Glutamatergic neuron (in vitro differentiated cells): Measurements from ENCODE around the gene LRRC52. TPM values are rescaled to one million over a fixed set of nuclear protein-coding genes. Genes with fewer than 3 reads are reported as not detected.

ENCODE experiments used
- DNase-seq: peaks from one replicate; pipeline ENCODE4 v3.0.0; 2022
- H3K27ac Mint-ChIP-seq: one replicate; pipeline ENCODE4 v1.8.0; 2020; ENCODE audit warnings: mild to moderate bottlenecking, mixed read lengths, inconsistent platforms; ENCODE audit not compliant: unreplicated experiment
- H3K27me3 Mint-ChIP-seq: one replicate; pipeline ENCODE4 v1.8.0; 2020; ENCODE audit warnings: mild to moderate bottlenecking, moderate library complexity, mixed read lengths, inconsistent platforms; ENCODE audit not compliant: unreplicated experiment
- H3K36me3 Mint-ChIP-seq: one replicate; pipeline ENCODE4 v1.8.0; 2020; ENCODE audit warnings: mild to moderate bottlenecking, mixed read lengths, inconsistent platforms; ENCODE audit not compliant: unreplicated experiment
- H3K4me1 Mint-ChIP-seq: one replicate; pipeline ENCODE4 v1.8.0; 2020; ENCODE audit warnings: mild to moderate bottlenecking, low read depth, mixed read lengths, inconsistent platforms; ENCODE audit not compliant: unreplicated experiment
- H3K4me3 Mint-ChIP-seq: one replicate; pipeline ENCODE4 v1.8.0; 2020; ENCODE audit warnings: mild to moderate bottlenecking, mixed read lengths, inconsistent platforms; ENCODE audit not compliant: unreplicated experiment
- H3K9me3 Mint-ChIP-seq: one replicate; pipeline ENCODE4 v1.8.0; 2020; ENCODE audit warnings: mild to moderate bottlenecking, moderate library complexity, mixed read lengths, inconsistent platforms; ENCODE audit not compliant: unreplicated experiment
- CTCF ChIP-seq: fragments of 200-600 bp; sonication (generic); IDR thresholded peaks from one replicate; pipeline ENCODE4 v1.5.0; 2021; ENCODE audit not compliant: partially characterized antibody, unreplicated experiment
- total RNA-seq: library from RNA; stranded (reverse); fragmentation: NEBNext Ultra II Directional; extraction: Animal tissue kit (Norgen Biotek cat#: 25700); gene quantifications from one replicate; pipeline ENCODE4 v1.2.1, GENCODE V29; 2021; ENCODE audit not compliant: unreplicated experiment

The LRRC52 gene
- total RNA-seq, 1 donor from 2014 or later: not detected

- H3K36me3 Mint-ChIP-seq: no peaks in the 10 kb centered on the region
- H3K4me3 Mint-ChIP-seq: no peak overlapping the region
- no peak for TF ChIP-seq CTCF
- H3K4me1 Mint-ChIP-seq: peaks cover 7% of the 10 kb centered on the region
- no peaks in the 10 kb centered on the region for H3K9me3 Mint-ChIP-seq
- no peaks in the 10 kb centered on the region for H3K27me3 Mint-ChIP-seq
- no peak overlapping the region for H3K27ac Mint-ChIP-seq
- no peak for DNase-seq
Measured at GRCh38 chr1:165573787-165574186, 30.0 kb downstream of the LRRC52 start.

GRCh38 chr1:165574295-165574694 is 30.5 kb downstream of the LRRC52 start:
- H3K27me3 Mint-ChIP-seq: no peaks in the 10 kb centered on the region
- no peaks in the 10 kb centered on the region for H3K36me3 Mint-ChIP-seq
- H3K4me3 Mint-ChIP-seq: no peak overlapping the region
- no peak for TF ChIP-seq CTCF
- H3K27ac Mint-ChIP-seq: no peak overlapping the region
- H3K9me3 Mint-ChIP-seq: no peaks in the 10 kb centered on the region
- peaks cover 7% of the 10 kb centered on the region for H3K4me1 Mint-ChIP-seq
- no peak for DNase-seq

GRCh38 chr1:165575468-165576099 is 31.8 kb downstream of the LRRC52 start:
- H3K4me1 Mint-ChIP-seq: peaks cover 2% of the 10 kb centered on the region
- no peaks in the 10 kb centered on the region for H3K36me3 Mint-ChIP-seq
- no peaks in the 10 kb centered on the region for H3K27me3 Mint-ChIP-seq
- H3K27ac Mint-ChIP-seq: no peak overlapping the region
- TF ChIP-seq CTCF: no peak
- no peaks in the 10 kb centered on the region for H3K9me3 Mint-ChIP-seq
- DNase-seq: no peak
- H3K4me3 Mint-ChIP-seq: no peak overlapping the region

- Mint-ChIP-seq H3K36me3 (no peaks in the 10 kb centered on the region), H3K9me3 (no peaks in the 10 kb centered on the region), H3K27ac (no peak overlapping the region), H3K27me3 (peaks cover 3% of the 10 kb centered on the region), H3K4me3 (no peak overlapping the region), H3K4me1 (no peaks in the 10 kb centered on the region)
- DNase-seq: no peak
- no peak for TF ChIP-seq CTCF
Measured at GRCh38 chr1:165576536-165576935, 32.7 kb downstream of the LRRC52 start.

GRCh38 chr1:165577707-165578106 is 33.9 kb downstream of the LRRC52 start:
- Mint-ChIP-seq H3K4me1 (no peaks in the 10 kb centered on the region), H3K27me3 (peaks cover 3% of the 10 kb centered on the region), H3K27ac (no peak overlapping the region), H3K9me3 (no peaks in the 10 kb centered on the region), H3K4me3 (no peak overlapping the region), H3K36me3 (no peaks in the 10 kb centered on the region)
- no peak for TF ChIP-seq CTCF
- no peak for DNase-seq
